ENCODE results near the gene ZNF654.

DNA sequence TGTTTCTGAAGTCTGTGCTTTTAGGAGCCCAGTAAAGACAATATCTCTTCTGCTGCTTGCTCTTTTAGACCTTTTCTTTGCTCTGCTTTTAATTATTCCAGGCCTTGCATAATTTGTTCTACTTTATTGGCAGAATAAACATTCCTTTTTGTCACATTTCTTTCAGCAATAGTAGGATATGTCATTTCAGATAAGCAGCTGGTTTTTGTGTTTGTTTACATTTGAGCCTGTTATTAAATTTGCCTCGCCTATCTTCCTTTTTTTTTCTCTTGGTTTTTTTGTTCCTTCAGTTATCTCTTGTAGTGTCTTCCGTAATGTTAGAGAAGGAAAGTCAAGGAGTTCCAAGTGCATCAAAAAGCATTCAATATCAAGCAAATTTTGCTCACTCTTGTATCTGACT lies 16.4 kb downstream of the ZNF654 start:
- no peak for TF ChIP-seq CTCF (IDR thresholded peaks at IDR 0.05 in 2 of 3, conservative IDR thresholded peaks at IDR 0.05 in 1 of 3; ENCODE audit: borderline replicate concordance in 1 of 3, insufficient read depth in 1 of 3, low read depth in 2 of 3, low read length in 2 of 3)
- no peak for TF ChIP-seq POLR2A (IDR thresholded peaks at IDR 0.05; ENCODE audit: borderline replicate concordance, extremely low read depth, insufficient read depth, insufficient read length)
- TF ChIP-seq JUND (IDR thresholded peaks at IDR 0.05): no peak
- TF ChIP-seq POLR2AphosphoS5 (IDR thresholded peaks at IDR 0.05; ENCODE audit: low read depth, low read length): no peak
- no peak for TF ChIP-seq EZH2 (IDR thresholded peaks at IDR 0.05)
- TF ChIP-seq SIN3A (IDR thresholded peaks at IDR 0.05; ENCODE audit: low read depth): no peak
- no peak for TF ChIP-seq SRF (IDR thresholded peaks at IDR 0.05; ENCODE audit: low read depth)
- no peak for TF ChIP-seq RAD21 (IDR thresholded peaks at IDR 0.05; ENCODE audit: low read depth)
- no peak for TF ChIP-seq FOSL1 (IDR thresholded peaks at IDR 0.05; ENCODE audit: low read depth)
- TF ChIP-seq, protein P1, sequence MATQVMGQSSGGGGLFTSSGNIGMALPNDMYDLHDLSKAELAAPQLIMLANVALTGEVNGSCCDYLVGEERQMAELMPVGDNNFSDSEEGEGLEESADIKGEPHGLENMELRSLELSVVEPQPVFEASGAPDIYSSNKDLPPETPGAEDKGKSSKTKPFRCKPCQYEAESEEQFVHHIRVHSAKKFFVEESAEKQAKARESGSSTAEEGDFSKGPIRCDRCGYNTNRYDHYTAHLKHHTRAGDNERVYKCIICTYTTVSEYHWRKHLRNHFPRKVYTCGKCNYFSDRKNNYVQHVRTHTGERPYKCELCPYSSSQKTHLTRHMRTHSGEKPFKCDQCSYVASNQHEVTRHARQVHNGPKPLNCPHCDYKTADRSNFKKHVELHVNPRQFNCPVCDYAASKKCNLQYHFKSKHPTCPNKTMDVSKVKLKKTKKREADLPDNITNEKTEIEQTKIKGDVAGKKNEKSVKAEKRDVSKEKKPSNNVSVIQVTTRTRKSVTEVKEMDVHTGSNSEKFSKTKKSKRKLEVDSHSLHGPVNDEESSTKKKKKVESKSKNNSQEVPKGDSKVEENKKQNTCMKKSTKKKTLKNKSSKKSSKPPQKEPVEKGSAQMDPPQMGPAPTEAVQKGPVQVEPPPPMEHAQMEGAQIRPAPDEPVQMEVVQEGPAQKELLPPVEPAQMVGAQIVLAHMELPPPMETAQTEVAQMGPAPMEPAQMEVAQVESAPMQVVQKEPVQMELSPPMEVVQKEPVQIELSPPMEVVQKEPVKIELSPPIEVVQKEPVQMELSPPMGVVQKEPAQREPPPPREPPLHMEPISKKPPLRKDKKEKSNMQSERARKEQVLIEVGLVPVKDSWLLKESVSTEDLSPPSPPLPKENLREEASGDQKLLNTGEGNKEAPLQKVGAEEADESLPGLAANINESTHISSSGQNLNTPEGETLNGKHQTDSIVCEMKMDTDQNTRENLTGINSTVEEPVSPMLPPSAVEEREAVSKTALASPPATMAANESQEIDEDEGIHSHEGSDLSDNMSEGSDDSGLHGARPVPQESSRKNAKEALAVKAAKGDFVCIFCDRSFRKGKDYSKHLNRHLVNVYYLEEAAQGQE (IDR thresholded peaks at IDR 0.05; ENCODE audit: low read depth): no peak
- no peak for TF ChIP-seq ZNF274 (IDR thresholded peaks at IDR 0.05; ENCODE audit: low read depth, low read length)
- no peak for TF ChIP-seq ZFX (IDR thresholded peaks at IDR 0.05)
- TF ChIP-seq CEBPB (IDR thresholded peaks at IDR 0.05; ENCODE audit: low read depth): no peak
- TF ChIP-seq EZH2phosphoT487 (IDR thresholded peaks at IDR 0.05; ENCODE audit: borderline replicate concordance): no peak

Measured in HCT116 (cell line).